HL-60 (cell line): ENCODE results near the gene SLC29A3.

ENCODE experiments used
- DNase-seq, 2 experiments: peaks; one replicate each; pipeline ENCODE4 v3.0.0-alpha.2; 2010 to 2020; ENCODE audit warnings: low read depth in 1 of 2, low spot score in 1 of 2
- H3K27ac ChIP-seq: fragments of 250-450 bp; sonication (Bioruptor Pico); replicated peaks from 2 replicates; pipeline ENCODE4 v1.5.1; 2020; ENCODE audit warnings: mild to moderate bottlenecking, moderate library complexity
- H3K27me3 ChIP-seq: fragments of 250-450 bp; sonication (Bioruptor Pico); 2 replicates; pipeline ENCODE4 v1.5.1; 2021; ENCODE audit warnings: mild to moderate bottlenecking, moderate library complexity; ENCODE audit not compliant: insufficient read depth, poor library complexity, severe bottlenecking
- H3K4me3 ChIP-seq: replicated peaks from 2 replicates; pipeline ENCODE4 v1.5.1; 2011; ENCODE audit warnings: mild to moderate bottlenecking, control low read depth, low read length; ENCODE audit not compliant: insufficient read depth
- CTCF ChIP-seq: IDR thresholded peaks from one replicate; pipeline ENCODE4 v1.5.1; 2011; ENCODE audit warnings: low read length, control low read depth, inconsistent platforms; ENCODE audit not compliant: insufficient read depth
- GABPA ChIP-seq: IDR thresholded peaks from 2 replicates; pipeline ENCODE4 v1.6.1; 2012; ENCODE audit warnings: low read depth
- POLR2AphosphoS5 ChIP-seq: IDR thresholded peaks from 2 replicates; pipeline ENCODE4 v1.6.1; 2012; ENCODE audit warnings: low read depth
- REST ChIP-seq: IDR thresholded peaks from 2 replicates; pipeline ENCODE4 v1.6.1; 2012; ENCODE audit warnings: low read depth; ENCODE audit not compliant: insufficient replicate concordance
- SPI1 ChIP-seq: IDR thresholded peaks from 2 replicates; pipeline ENCODE4 v1.6.1; 2012; ENCODE audit warnings: low read depth, mild to moderate bottlenecking, borderline replicate concordance

The SLC29A3 gene

GRCh38 chr10:71299071-71299785 lies 19.8 kb upstream of the SLC29A3 start:
- Histone ChIP-seq H3K27ac (peak overlapping the region; percentile 20), H3K27me3 (no peaks in the 10 kb centered on the region), H3K4me3 (no peak overlapping the region)
- TF ChIP-seq GABPA = no peak
- TF ChIP-seq SPI1 = no peak
- TF ChIP-seq CTCF = no peak
- TF ChIP-seq REST = no peak
- TF ChIP-seq POLR2AphosphoS5 = no peak
- DNase-seq = peak in 1 of 2 experiments; percentile 20

GRCh38 chr10:71300555-71301370 lies 18.3 kb upstream of the SLC29A3 start:
- H3K27ac ChIP-seq = no peak overlapping the region
- no peak for DNase-seq
- H3K4me3 ChIP-seq = no peak overlapping the region
- no peak for TF ChIP-seq REST
- no peak for TF ChIP-seq SPI1
- no peak for TF ChIP-seq POLR2AphosphoS5
- TF ChIP-seq GABPA = no peak
- no peak for TF ChIP-seq CTCF
- no peaks in the 10 kb centered on the region for H3K27me3 ChIP-seq

GRCh38 chr10:71301371-71301916 lies 17.6 kb upstream of the SLC29A3 start:
- Histone ChIP-seq H3K4me3 (no peak overlapping the region), H3K27ac (no peak overlapping the region), H3K27me3 (no peaks in the 10 kb centered on the region)
- no peak for DNase-seq
- no peak for TF ChIP-seq REST
- no peak for TF ChIP-seq CTCF
